Calu3 (cell line): ENCODE results near the gene MT1X. TPM values are rescaled to one million over a fixed set of nuclear protein-coding genes. Genes with fewer than 3 reads are reported as not detected.
"Not testable (repeated sequence)": the region's sequence is repeated elsewhere in the genome, so short reads cannot be mapped to it uniquely, and the experiment has no call there.

Experiments used
- BruUV-seq: library from RNA; stranded (reverse); fragments of 400-500 nt; replicated peaks from 2 replicates; lab custom pipeline; 2021; lab: Mats Ljungman, UMichigan
- CTCF ChIA-PET: fragments of 300-600 bp; sonication (Branson Sonifier 250); formaldehyde crosslinking; loops from one replicate; lab custom pipeline; 2022; ENCODE audit warnings: antibody characterized with exemption; lab: Charles Lee
- DNase-seq: peaks from one replicate; pipeline ENCODE4 v3.0.0; 2022
- H3K27ac Mint-ChIP-seq: one replicate; pipeline ENCODE4 v1.8.0; 2022; ENCODE audit warnings: mixed read lengths; ENCODE audit not compliant: unreplicated experiment
- H3K27me3 Mint-ChIP-seq: one replicate; pipeline ENCODE4 v1.8.0; 2022; ENCODE audit warnings: mixed read lengths; ENCODE audit not compliant: unreplicated experiment
- H3K36me3 Mint-ChIP-seq: one replicate; pipeline ENCODE4 v1.8.0; 2022; ENCODE audit warnings: mild to moderate bottlenecking, moderate library complexity, mixed read lengths; ENCODE audit not compliant: insufficient read depth, unreplicated experiment
- H3K4me1 Mint-ChIP-seq: one replicate; pipeline ENCODE4 v1.8.0; 2022; ENCODE audit warnings: mild to moderate bottlenecking, low read depth, mixed read lengths; ENCODE audit not compliant: unreplicated experiment
- H3K4me3 Mint-ChIP-seq: one replicate; pipeline ENCODE4 v1.8.0; 2022; ENCODE audit warnings: mild to moderate bottlenecking, low read depth, moderate library complexity, mixed read lengths; ENCODE audit not compliant: unreplicated experiment
- H3K9me3 Mint-ChIP-seq: one replicate; pipeline ENCODE4 v1.8.0; 2022; ENCODE audit warnings: low read depth, mixed read lengths; ENCODE audit not compliant: unreplicated experiment
- CTCF ChIP-seq: fragments of 200-600 bp; IDR thresholded peaks from one replicate; pipeline ENCODE4 v1.8.0; 2022; ENCODE audit warnings: antibody characterized with exemption; ENCODE audit not compliant: unreplicated experiment
- intact Hi-C: fragments of 100-400 bp; cut with micrococcal nuclease; formaldehyde crosslinking; loops from one replicate; pipeline ENCODE4 v1.10.0; 2022; ENCODE audit not compliant: unreplicated experiment
- total RNA-seq: library from RNA; stranded (reverse); gene quantifications from 2 replicates; pipeline ENCODE4 v1.2.3, GENCODE V29; 2022

Gene MT1X
- total RNA-seq, 1 experiment from 2014 or later: 5.3 TPM

- no peak for TF ChIP-seq CTCF
- DNase-seq: peak; percentile 83
- H3K4me3 Mint-ChIP-seq: peak within 1 kb of the TSS; percentile 75
- CTCF ChIA-PET: interaction anchor here (0.6 to 0.9 kb wide), 6 partner anchors 27 to 737 kb away, joined by 3 to 5 read pairs (median 3); no protein-coding TSS in a partner anchor
- intact Hi-C loops: no loop called here
- peaks cover 38% of the 10 kb centered on the region for H3K27me3 Mint-ChIP-seq
- peaks cover 12% of the 10 kb centered on the region for H3K36me3 Mint-ChIP-seq
- H3K9me3 Mint-ChIP-seq: no peaks in the 10 kb centered on the region
- BruUV-seq: no TSS peak
- peak within 1 kb of the TSS; percentile 11 for H3K27ac Mint-ChIP-seq
- H3K4me1 Mint-ChIP-seq: no peaks in the 10 kb centered on the region
Observed at GRCh38 chr16:56657555-56658326, 24.5 kb upstream of the MT1X start, which contains the start of gene MT1F. TSS of gene MT1F (plus strand) at chr16:56657959. CDS start at chr16:56658059, 100 bp downstream.

GRCh38 chr16:56658327-56658875 is 23.9 kb upstream of the MT1X start:
- Mint-ChIP-seq H3K4me3 (peak overlapping the region; percentile 75), H3K4me1 (no peaks in the 10 kb centered on the region), H3K27ac (peak overlapping the region; percentile 11), H3K27me3 (peaks cover 38% of the 10 kb centered on the region), H3K9me3 (no peaks in the 10 kb centered on the region), H3K36me3 (peaks cover 12% of the 10 kb centered on the region)
- intact Hi-C loops: no loop called here
- BruUV-seq: no TSS peak
- DNase-seq: no peak
- TF ChIP-seq CTCF: no peak
- CTCF ChIA-PET: interaction anchor here (0.9 kb wide), 1 partner anchor 55 kb away, joined by 3 read pairs; no protein-coding TSS in a partner anchor

- Mint-ChIP-seq H3K36me3 (peaks cover 5% of the 10 kb centered on the region), H3K27me3 (peaks cover 80% of the 10 kb centered on the region), H3K4me3 (no peak overlapping the region), H3K9me3 (no peaks in the 10 kb centered on the region), H3K4me1 (no peaks in the 10 kb centered on the region), H3K27ac (no peak overlapping the region)
- no peak for TF ChIP-seq CTCF
- no peak for DNase-seq
- BruUV-seq: no TSS peak
- intact Hi-C loops: no loop called here
- CTCF ChIA-PET: interaction anchor here (0.6 kb wide), 2 partner anchors 17 to 38 kb away, joined by 4 to 5 read pairs; no protein-coding TSS in a partner anchor
Observed at GRCh38 chr16:56662357-56663354, 19.6 kb upstream of the MT1X start.

- no peaks in the 10 kb centered on the region for H3K4me1 Mint-ChIP-seq
- H3K4me3 Mint-ChIP-seq: no peak overlapping the region
- no peak overlapping the region for H3K27ac Mint-ChIP-seq
- TF ChIP-seq CTCF: no peak
- CTCF ChIA-PET: no interaction called here
- no TSS peak for BruUV-seq
- no peaks in the 10 kb centered on the region for H3K36me3 Mint-ChIP-seq
- H3K9me3 Mint-ChIP-seq: no peaks in the 10 kb centered on the region
- peaks cover 98% of the 10 kb centered on the region for H3K27me3 Mint-ChIP-seq
- intact Hi-C loops: no loop called here
- DNase-seq: no peak
Observed at GRCh38 chr16:56664506-56664905, 17.8 kb upstream of the MT1X start.

- intact Hi-C loops, H3K9me3 Mint-ChIP-seq, H3K27ac Mint-ChIP-seq, H3K36me3 Mint-ChIP-seq, H3K4me1 Mint-ChIP-seq, DNase-seq, BruUV-seq, CTCF ChIA-PET, H3K4me3 Mint-ChIP-seq: not testable (repeated sequence)
- peaks cover 99% of the 10 kb centered on the region for H3K27me3 Mint-ChIP-seq
Observed at GRCh38 chr16:56665286-56666261, 16.7 kb upstream of the MT1X start.
